Esophagus muscularis mucosa (tissue), 4 donors: ENCODE data around the gene N4BP3. TPM values are rescaled to one million over a fixed set of nuclear protein-coding genes. Genes with fewer than 3 reads are reported as not detected.

ENCODE experiments used
- DNase-seq: peaks from one replicate; pipeline ENCODE4 v3.0.0-alpha.2; 2017; ENCODE audit errors: extremely low spot score
- H3K27ac ChIP-seq, 4 donors: fragments of 200-600 bp; sonication (generic); replicated peaks in 1 of 4; 1 replicate in 3 of 4; 2 replicates in 1 of 4; pipeline ENCODE4 v1.5.1; 2016 to 2019; ENCODE audit warnings: mild to moderate bottlenecking in 1 of 4
- H3K27me3 ChIP-seq, 4 donors: fragments of 200-600 bp; sonication (generic); one replicate each; pipeline versions ENCODE4 v1.5.1 to v1.6.0; 2016 to 2019
- H3K36me3 ChIP-seq, 4 donors: fragments of 200-600 bp; sonication (generic); one replicate each; pipeline ENCODE4 v1.5.1; 2016 to 2019
- H3K4me1 ChIP-seq, 4 donors: fragments of 200-600 bp; sonication (generic); one replicate each; pipeline ENCODE4 v1.5.1; 2016 to 2019
- H3K4me3 ChIP-seq, 4 donors: fragments of 200-600 bp; sonication (generic); 1 replicate in 2 of 4; 2 replicates in 2 of 4; pipeline ENCODE4 v1.5.1; 2016 to 2019; ENCODE audit warnings: mild to moderate bottlenecking in 4 of 4, moderate library complexity in 1 of 4
- H3K9me3 ChIP-seq, 4 donors: fragments of 200-600 bp; sonication (generic); 1 replicate in 3 of 4; 2 replicates in 1 of 4; pipeline ENCODE4 v1.5.1; 2016 to 2019
- EP300 ChIP-seq: sonication (generic); formaldehyde crosslinking; IDR thresholded peaks from one replicate; pipeline ENCODE4 v1.6.1; 2017; ENCODE audit warnings: antibody characterized with exemption
- POLR2A ChIP-seq: fragments of 450-650 bp; IDR thresholded peaks from one replicate; pipeline ENCODE4 v1.6.1; 2017; ENCODE audit warnings: antibody characterized with exemption, moderate library complexity, mild to moderate bottlenecking, low read depth
- POLR2AphosphoS5 ChIP-seq, 2 donors: sonication (generic); formaldehyde crosslinking; IDR thresholded peaks; one replicate each; pipeline ENCODE4 v1.6.1; 2017; ENCODE audit warnings: antibody characterized with exemption in 2 of 2
- WGBS: methylation state at CpG from one replicate; pipeline ENCODE4 v1.1.5; 2018; 5-methylcytosine and 5-hydroxymethylcytosine counted together
- intact Hi-C: fragments of 100-400 bp; cut with DNase I; formaldehyde crosslinking; loops from one replicate; pipeline ENCODE4 v1.15.1; 2023
- total RNA-seq, 4 donors: library from RNA; depleted of rRNA; stranded (reverse); fragments of >200 nt; gene quantifications; one replicate each; pipeline versions ENCODE4 v1.1.0 to v1.2.1, GENCODE V29; 2016
- TF ChIP-seq, protein P1 (sequence below), 3 experiments: fragments of 200-600 bp in 2 of 3; fragments of 450-650 bp in 1 of 3; sonication (generic) in 2 of 3; IDR thresholded peaks; one replicate each; pipeline ENCODE4 v1.5.1; 2017 to 2019; ENCODE audit warnings: antibody characterized with exemption in 3 of 3, mild to moderate bottlenecking in 2 of 3, moderate library complexity in 1 of 3

The N4BP3 gene
- total RNA-seq, 4 donors from 2014 or later = 1.7 to 4.3 (median 2.2) TPM

DNA sequence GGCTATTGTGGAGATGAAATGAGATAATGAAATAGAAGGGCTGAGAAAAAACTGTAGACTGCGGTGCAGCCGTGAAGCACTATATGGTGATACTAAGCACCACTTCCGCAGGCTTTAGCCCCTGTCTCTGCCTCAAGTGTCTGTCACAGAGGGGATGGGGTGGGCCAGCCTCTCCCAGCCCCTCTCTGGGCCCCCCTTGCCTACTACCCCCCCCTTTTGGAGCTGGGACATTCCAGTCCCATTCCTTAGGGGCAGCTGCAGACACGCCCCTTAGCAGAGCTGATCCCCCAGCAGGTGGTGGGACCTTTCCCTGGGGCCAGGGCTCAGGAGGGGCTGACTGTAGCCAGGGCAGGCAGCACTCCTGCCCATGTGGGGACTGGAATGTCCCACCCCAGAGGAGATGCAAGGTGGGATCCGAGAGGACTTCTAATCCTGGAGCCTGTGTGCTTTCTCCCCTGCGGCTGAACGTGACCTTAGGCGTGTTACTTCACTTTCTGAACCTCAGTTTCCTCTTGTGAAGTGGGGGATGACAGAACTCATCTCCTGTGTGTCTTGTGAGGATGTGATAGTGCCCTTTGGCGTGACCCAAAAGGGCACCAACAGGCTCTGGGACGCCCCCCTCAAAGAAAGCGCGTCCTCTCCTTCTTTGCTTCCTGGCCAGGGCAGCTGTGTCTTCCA lies 1.9 kb downstream of the N4BP3 start:
- H3K27ac ChIP-seq = no peak overlapping the region
- peaks cover 22 to 37% (median 27%) of the 10 kb centered on the region in 4 donors for H3K4me1 ChIP-seq
- no peaks in the 10 kb centered on the region for H3K9me3 ChIP-seq
- no peak for TF ChIP-seq POLR2AphosphoS5 (IDR thresholded peaks at IDR 0.05)
- TF ChIP-seq EP300 = no peak
- TF ChIP-seq, protein P1, sequence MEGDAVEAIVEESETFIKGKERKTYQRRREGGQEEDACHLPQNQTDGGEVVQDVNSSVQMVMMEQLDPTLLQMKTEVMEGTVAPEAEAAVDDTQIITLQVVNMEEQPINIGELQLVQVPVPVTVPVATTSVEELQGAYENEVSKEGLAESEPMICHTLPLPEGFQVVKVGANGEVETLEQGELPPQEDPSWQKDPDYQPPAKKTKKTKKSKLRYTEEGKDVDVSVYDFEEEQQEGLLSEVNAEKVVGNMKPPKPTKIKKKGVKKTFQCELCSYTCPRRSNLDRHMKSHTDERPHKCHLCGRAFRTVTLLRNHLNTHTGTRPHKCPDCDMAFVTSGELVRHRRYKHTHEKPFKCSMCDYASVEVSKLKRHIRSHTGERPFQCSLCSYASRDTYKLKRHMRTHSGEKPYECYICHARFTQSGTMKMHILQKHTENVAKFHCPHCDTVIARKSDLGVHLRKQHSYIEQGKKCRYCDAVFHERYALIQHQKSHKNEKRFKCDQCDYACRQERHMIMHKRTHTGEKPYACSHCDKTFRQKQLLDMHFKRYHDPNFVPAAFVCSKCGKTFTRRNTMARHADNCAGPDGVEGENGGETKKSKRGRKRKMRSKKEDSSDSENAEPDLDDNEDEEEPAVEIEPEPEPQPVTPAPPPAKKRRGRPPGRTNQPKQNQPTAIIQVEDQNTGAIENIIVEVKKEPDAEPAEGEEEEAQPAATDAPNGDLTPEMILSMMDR (IDR thresholded peaks at IDR 0.05) = no peak
- TF ChIP-seq POLR2A = no peak
- no peaks in the 10 kb centered on the region for H3K36me3 ChIP-seq
- H3K4me3 ChIP-seq = peak overlapping the region in 2 of 4 donors; percentile 52 to 60
- intact Hi-C loops = no loop called here
- H3K27me3 ChIP-seq = peaks cover 0 to 92% (median 21%) of the 10 kb centered on the region in 4 donors
- 47% methylated on average over 12 of the region's 12 CpGs for WGBS
- DNase-seq = no peak

DNA sequence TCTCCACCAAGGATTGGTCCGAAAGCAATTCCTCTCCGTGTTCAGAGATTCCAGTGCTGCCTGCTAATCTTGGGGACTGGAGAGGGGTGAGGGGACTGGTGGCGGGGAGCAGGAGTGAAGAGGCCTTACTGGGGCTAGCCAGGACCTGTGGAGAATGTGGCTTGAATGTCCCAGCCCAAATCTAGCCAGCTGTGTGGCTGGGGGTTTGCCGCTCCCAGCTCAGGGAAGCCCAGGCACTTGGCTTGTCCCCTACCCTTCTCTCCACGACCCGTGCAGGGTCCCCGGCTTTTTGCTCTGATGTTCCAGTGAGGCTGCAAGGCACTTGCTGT lies 2.4 kb downstream of the N4BP3 start:
- DNase-seq = no peak
- Histone ChIP-seq H3K27me3 (peaks cover 0 to 89% (median 21%) of the 10 kb centered on the region in 4 donors), H3K4me1 (peaks cover 24 to 38% (median 29%) of the 10 kb centered on the region in 4 donors), H3K9me3 (no peaks in the 10 kb centered on the region), H3K36me3 (no peaks in the 10 kb centered on the region), H3K4me3 (no peak overlapping the region), H3K27ac (no peak overlapping the region)
- 22% methylated on average over 6 of the region's 7 CpGs for WGBS
- no peak for TF ChIP-seq POLR2AphosphoS5 (IDR thresholded peaks at IDR 0.05)
- TF ChIP-seq EP300 = no peak
- TF ChIP-seq POLR2A = no peak
- TF ChIP-seq, protein P1 (IDR thresholded peaks at IDR 0.05) = no peak
- intact Hi-C loops = no loop called here

DNA sequence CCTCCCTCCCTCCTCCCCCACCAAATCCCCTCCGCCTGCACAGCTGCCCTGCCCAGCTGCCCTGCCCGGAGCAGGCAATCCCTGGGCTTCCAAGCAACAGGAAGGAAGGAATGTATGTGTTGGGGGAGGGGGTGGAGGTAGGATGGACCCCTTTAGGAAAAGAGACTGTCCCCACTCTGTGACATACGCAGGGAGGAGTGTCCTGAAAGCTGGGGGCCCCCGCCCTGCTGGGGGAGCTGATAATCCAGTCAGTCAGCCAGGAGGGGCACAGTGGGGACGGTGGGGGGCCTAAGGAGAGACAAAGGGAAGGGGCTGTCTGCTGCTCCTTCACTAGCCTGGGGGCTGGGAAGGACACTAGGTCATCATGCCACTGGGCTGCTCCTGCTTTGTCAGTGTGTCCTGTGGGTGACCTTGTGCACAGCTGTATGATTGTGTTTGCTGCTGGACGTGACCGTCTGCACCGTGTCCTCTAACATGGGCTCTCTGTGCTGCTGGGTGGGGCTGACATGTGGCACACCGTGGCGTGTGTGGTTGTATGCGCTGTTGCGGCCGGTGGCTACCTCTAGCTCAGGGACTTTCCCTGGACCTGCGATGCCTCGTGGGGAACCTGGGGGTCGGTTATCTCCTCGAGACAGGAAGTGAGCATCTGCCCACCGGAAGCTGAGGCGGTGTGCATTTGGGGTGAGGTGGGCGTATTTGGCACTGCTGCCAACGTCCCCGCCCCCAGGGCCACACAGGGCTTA lies 3.0 kb downstream of the N4BP3 start:
- Histone ChIP-seq H3K27me3 (peaks cover 0 to 84% (median 21%) of the 10 kb centered on the region in 4 donors), H3K9me3 (no peaks in the 10 kb centered on the region), H3K36me3 (no peaks in the 10 kb centered on the region), H3K4me1 (peaks cover 29 to 43% (median 33%) of the 10 kb centered on the region in 4 donors), H3K27ac (no peak overlapping the region), H3K4me3 (no peak overlapping the region)
- no peak for DNase-seq
- TF ChIP-seq, protein P1 (IDR thresholded peaks at IDR 0.05) = no peak
- no peak for TF ChIP-seq POLR2A
- TF ChIP-seq EP300 = no peak
- TF ChIP-seq POLR2AphosphoS5 (IDR thresholded peaks at IDR 0.05) = no peak
- intact Hi-C loops = no loop called here
- 34% methylated on average over 18 of the region's 22 CpGs for whole genome bisulfite sequencing

DNA sequence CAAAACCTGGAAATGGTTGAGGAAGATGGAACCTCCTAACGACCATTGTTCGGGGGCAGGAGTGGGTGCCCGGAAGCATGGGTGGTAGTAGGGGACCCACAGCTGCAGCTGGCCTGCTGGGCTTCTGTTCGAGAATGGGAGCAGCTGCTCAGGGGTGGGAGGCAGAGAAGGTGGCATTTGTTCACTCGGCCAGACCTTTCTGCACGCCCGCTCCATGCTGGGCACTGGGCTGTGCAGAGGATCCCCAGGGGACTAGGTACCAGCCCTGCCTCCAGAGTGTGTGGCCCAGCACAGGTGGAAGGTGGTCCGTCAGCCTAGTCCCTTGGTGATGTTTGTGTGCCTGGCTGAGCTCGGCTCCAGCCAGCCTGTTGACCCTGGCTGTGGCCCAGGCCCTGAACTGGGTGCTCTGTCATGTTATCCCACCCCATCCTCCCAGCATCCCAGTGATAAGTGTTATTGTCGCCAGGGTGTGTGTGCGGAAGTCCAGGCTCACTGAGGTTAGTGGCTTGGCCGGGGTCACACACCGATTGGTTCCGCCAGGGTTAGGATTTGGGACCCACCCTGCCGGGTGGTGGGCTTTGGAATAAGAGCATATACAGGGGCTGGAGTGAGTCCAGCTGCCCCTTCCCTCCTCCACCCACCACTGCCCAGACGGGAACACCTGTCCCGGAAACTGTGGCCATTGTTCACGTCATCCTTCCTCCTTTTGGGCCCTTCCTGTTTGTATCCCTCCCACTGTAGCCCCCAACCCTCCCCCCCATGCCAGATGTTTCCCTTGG lies 4.8 kb downstream of the N4BP3 start:
- intact Hi-C loops = no loop called here
- 88% methylated on average over 11 of the region's 18 CpGs for WGBS
- H3K36me3 ChIP-seq = no peaks in the 10 kb centered on the region
- no peak for DNase-seq
- H3K27ac ChIP-seq = no peak overlapping the region
- H3K4me1 ChIP-seq = peaks cover 43 to 59% (median 47%) of the 10 kb centered on the region in 4 donors
- TF ChIP-seq EP300 = no peak
- TF ChIP-seq, protein P1 (IDR thresholded peaks at IDR 0.05) = no peak
- no peak for TF ChIP-seq POLR2AphosphoS5 (IDR thresholded peaks at IDR 0.05)
- no peaks in the 10 kb centered on the region for H3K9me3 ChIP-seq
- no peak overlapping the region for H3K4me3 ChIP-seq
- peaks cover 0 to 70% (median 21%) of the 10 kb centered on the region in 4 donors for H3K27me3 ChIP-seq
